ENCODE measurements around the gene LEUTX. TPM values are rescaled to one million over a fixed set of nuclear protein-coding genes. Genes with fewer than 3 reads are reported as not detected.

LEUTX gene
- total RNA-seq, 2 donors from 2014 or later = not detected

DNA sequence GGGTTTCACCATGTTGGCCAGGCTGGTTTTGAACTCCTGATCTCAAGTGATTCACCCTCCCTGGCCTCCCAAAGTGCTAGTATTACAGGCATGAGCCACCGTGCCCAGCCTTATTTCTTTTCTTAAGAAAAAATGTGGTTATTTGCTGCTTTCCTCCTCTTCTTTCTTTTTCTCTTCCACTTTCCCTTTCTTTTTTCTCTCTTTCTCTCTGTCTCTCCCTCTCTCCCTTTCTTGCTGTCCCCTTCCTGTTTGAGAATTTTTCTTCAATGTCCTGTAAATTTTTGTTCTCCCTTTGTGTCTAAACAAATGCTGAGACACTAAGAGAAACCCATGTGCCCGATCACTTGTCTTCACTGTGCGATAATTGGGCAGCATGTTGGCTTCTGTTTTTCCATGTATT, 2.2 kb downstream of the LEUTX start:
- no peaks in the 10 kb centered on the region for H3K4me1 ChIP-seq (ENCODE audit: control insufficient read depth, insufficient read depth, low read length)
- peaks cover 21% of the 10 kb centered on the region for H3K27me3 ChIP-seq (ENCODE audit: control insufficient read depth, insufficient read depth, low read length, poor library complexity, severe bottlenecking)
- H3K27ac ChIP-seq (ENCODE audit: low read depth, low read length) = no peak overlapping the region
- no peak overlapping the region for H3K4me3 ChIP-seq (ENCODE audit: low read length)
- H3K27me3 Mint-ChIP-seq (ENCODE audit: insufficient read depth) = peaks cover 18% of the 10 kb centered on the region
- 89 to 90% methylated on average over 3 of the region's 3 CpGs for WGBS, 2 experiments (ENCODE audit: insufficient coverage in 1 of 2, insufficient read length in 1 of 2)
- H3K4me1 Mint-ChIP-seq = no peaks in the 10 kb centered on the region
- H3K9ac ChIP-seq (ENCODE audit: extremely low read depth, low read length, poor library complexity, severe bottlenecking) = no peak overlapping the region
- no peak overlapping the region for H3K4me3 Mint-ChIP-seq
- no peaks in the 10 kb centered on the region for H3K36me3 Mint-ChIP-seq (ENCODE audit: low read depth)
- H3K9me3 ChIP-seq (ENCODE audit: control insufficient read depth, low read length) = no peaks in the 10 kb centered on the region
- H3K27ac Mint-ChIP-seq = no peak overlapping the region
- no peak for DNase-seq
- TF ChIP-seq, protein P1, sequence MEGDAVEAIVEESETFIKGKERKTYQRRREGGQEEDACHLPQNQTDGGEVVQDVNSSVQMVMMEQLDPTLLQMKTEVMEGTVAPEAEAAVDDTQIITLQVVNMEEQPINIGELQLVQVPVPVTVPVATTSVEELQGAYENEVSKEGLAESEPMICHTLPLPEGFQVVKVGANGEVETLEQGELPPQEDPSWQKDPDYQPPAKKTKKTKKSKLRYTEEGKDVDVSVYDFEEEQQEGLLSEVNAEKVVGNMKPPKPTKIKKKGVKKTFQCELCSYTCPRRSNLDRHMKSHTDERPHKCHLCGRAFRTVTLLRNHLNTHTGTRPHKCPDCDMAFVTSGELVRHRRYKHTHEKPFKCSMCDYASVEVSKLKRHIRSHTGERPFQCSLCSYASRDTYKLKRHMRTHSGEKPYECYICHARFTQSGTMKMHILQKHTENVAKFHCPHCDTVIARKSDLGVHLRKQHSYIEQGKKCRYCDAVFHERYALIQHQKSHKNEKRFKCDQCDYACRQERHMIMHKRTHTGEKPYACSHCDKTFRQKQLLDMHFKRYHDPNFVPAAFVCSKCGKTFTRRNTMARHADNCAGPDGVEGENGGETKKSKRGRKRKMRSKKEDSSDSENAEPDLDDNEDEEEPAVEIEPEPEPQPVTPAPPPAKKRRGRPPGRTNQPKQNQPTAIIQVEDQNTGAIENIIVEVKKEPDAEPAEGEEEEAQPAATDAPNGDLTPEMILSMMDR (conservative IDR thresholded peaks at IDR 0.05) = no peak
- H3K9me3 Mint-ChIP-seq = no peaks in the 10 kb centered on the region
- H3K36me3 ChIP-seq (ENCODE audit: control insufficient read depth, insufficient read depth, low read length) = no peaks in the 10 kb centered on the region

DNA sequence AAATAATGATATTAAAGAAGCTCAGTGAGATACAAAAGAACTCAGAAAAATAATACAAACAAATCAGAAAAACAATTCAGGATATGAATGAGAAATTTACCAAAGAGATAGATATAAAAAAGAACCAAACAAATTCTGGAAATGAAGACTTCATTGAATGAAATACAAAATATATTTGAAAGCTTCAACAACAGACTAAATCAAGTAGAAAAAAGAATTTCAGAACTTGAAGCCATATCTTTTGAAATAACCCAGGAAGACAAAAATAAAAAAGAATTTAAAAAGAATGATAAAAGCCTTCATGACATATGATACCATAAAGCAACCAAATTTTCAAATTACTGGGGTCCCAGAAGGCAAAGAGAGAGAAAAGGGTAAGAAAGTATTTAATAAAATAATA, 9.6 kb downstream of the LEUTX start:
- Histone ChIP-seq H3K27ac (ENCODE audit: low read depth, low read length) (no peak overlapping the region), H3K36me3 (ENCODE audit: control insufficient read depth, insufficient read depth, low read length) (no peaks in the 10 kb centered on the region)
- H3K4me1 Mint-ChIP-seq = no peaks in the 10 kb centered on the region

DNA sequence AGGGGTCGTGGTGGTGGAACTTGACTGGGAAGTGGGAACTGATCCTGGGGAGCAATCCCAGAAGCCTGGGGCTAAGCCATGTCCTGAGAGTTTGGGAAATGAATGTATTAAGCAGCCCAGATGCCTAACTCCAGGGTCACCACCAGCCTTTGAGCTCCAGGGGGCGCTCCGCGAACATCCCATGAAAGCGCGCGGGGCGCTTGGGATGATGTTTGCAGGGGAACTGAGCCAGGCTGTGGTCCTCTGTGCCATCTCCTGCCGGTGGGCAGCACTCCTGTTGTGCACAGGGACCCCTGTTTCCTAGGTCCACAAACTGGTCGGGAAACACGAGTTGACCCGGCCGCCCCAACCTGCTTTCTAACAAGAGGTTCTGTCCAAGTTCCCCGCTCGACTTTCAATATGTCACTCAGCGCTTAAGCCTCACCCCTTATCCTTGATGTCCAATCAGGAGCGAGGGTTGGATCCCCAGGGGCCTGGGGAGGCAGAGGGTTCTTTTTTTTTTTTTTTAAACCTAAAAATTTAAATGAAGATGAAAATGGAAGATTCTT, 14.4 kb downstream of the LEUTX start:
- DNase-seq = peak; percentile 94
- 0 to 1% methylated on average over 12 to 17 of the region's 17 CpGs for WGBS, 2 experiments (ENCODE audit: insufficient coverage in 1 of 2, insufficient read length in 1 of 2)
- Histone ChIP-seq H3K36me3 (ENCODE audit: control insufficient read depth, insufficient read depth, low read length) (no peaks in the 10 kb centered on the region), H3K9ac (ENCODE audit: extremely low read depth, low read length, poor library complexity, severe bottlenecking) (no peak overlapping the region), H3K27ac (ENCODE audit: low read depth, low read length) (no peak overlapping the region), H3K27me3 (ENCODE audit: control insufficient read depth, insufficient read depth, low read length, poor library complexity, severe bottlenecking) (no peaks in the 10 kb centered on the region), H3K4me1 (ENCODE audit: control insufficient read depth, insufficient read depth, low read length) (no peaks in the 10 kb centered on the region), H3K4me3 (ENCODE audit: low read length) (peak overlapping the region; percentile 72), H3K9me3 (ENCODE audit: control insufficient read depth, low read length) (no peaks in the 10 kb centered on the region)
- peak overlapping the region; percentile 42 for H3K4me3 Mint-ChIP-seq
- no peaks in the 10 kb centered on the region for H3K36me3 Mint-ChIP-seq (ENCODE audit: low read depth)
- no peak overlapping the region for H3K27ac Mint-ChIP-seq
- H3K27me3 Mint-ChIP-seq (ENCODE audit: insufficient read depth) = no peaks in the 10 kb centered on the region
- no peaks in the 10 kb centered on the region for H3K9me3 Mint-ChIP-seq
- peaks cover 4% of the 10 kb centered on the region for H3K4me1 Mint-ChIP-seq
- TF ChIP-seq, protein P1 (conservative IDR thresholded peaks at IDR 0.05) = peak; percentile 98

More for the DNA sequence above, 9.6 kb downstream of the LEUTX start:
- TF ChIP-seq, protein P1 (conservative IDR thresholded peaks at IDR 0.05) = no peak
- Mint-ChIP-seq H3K27me3 (ENCODE audit: insufficient read depth) (peaks cover 23% of the 10 kb centered on the region), H3K9me3 (no peaks in the 10 kb centered on the region), H3K36me3 (ENCODE audit: low read depth) (no peaks in the 10 kb centered on the region), H3K27ac (no peak overlapping the region), H3K4me3 (no peak overlapping the region)
- H3K4me3 ChIP-seq (ENCODE audit: low read length) = no peak overlapping the region
- H3K4me1 ChIP-seq (ENCODE audit: control insufficient read depth, insufficient read depth, low read length) = no peaks in the 10 kb centered on the region
- peaks cover 18% of the 10 kb centered on the region for H3K27me3 ChIP-seq (ENCODE audit: control insufficient read depth, insufficient read depth, low read length, poor library complexity, severe bottlenecking)
- no peaks in the 10 kb centered on the region for H3K9me3 ChIP-seq (ENCODE audit: control insufficient read depth, low read length)
- no peak overlapping the region for H3K9ac ChIP-seq (ENCODE audit: extremely low read depth, low read length, poor library complexity, severe bottlenecking)
- no peak for DNase-seq

All from endodermal cell (in vitro differentiated cells).